Gastrocnemius medialis (tissue), 4 donors: ENCODE measurements around the gene OR2F1. TPM values are rescaled to one million over a fixed set of nuclear protein-coding genes. Genes with fewer than 3 reads are reported as not detected.

Experiments
- ATAC-seq, 2 donors: fragments of 150-250 bp; one replicate each; pipeline ENCODE4 v1.9.1; 2016
- DNase-seq, 2 donors: peaks; one replicate each; pipeline ENCODE4 v3.0.0-alpha.2; 2019
- H3K27ac ChIP-seq, 4 donors: fragments of 200-600 bp; sonication (generic); 1 replicate in 1 of 4; 2 replicates in 3 of 4; pipeline ENCODE4 v1.5.1; 2016 to 2018; ENCODE audit warnings: mild to moderate bottlenecking in 2 of 4, moderate library complexity in 1 of 4
- H3K27me3 ChIP-seq, 3 donors: fragments of 200-600 bp; sonication (generic) in 2 of 3; 1 replicate in 1 of 3; 2 replicates in 2 of 3; pipeline versions ENCODE4 v1.5.1 to v1.6.0; 2016 to 2019; ENCODE audit warnings: mild to moderate bottlenecking in 1 of 3, moderate library complexity in 1 of 3
- H3K36me3 ChIP-seq, 2 donors: fragments of 200-600 bp; sonication (generic) in 1 of 2; one replicate each; pipeline ENCODE4 v1.5.1; 2017 to 2018
- H3K4me1 ChIP-seq, 2 donors: fragments of 200-600 bp; sonication (generic) in 1 of 2; one replicate each; pipeline ENCODE4 v1.5.1; 2016 to 2017; ENCODE audit warnings: mild to moderate bottlenecking in 2 of 2
- H3K4me3 ChIP-seq, 4 donors: fragments of 200-600 bp; sonication (generic) in 3 of 4; 1 replicate in 1 of 4; 2 replicates in 3 of 4; pipeline ENCODE4 v1.5.1; 2016 to 2019; ENCODE audit warnings: mild to moderate bottlenecking in 2 of 4
- H3K9me3 ChIP-seq, 3 donors: fragments of 200-600 bp; sonication (generic) in 2 of 3; 1 replicate in 1 of 3; 2 replicates in 2 of 3; pipeline ENCODE4 v1.5.1; 2016 to 2019
- POLR2A ChIP-seq, 2 donors: fragments of 450-650 bp; IDR thresholded peaks; one replicate each; pipeline ENCODE4 v1.6.1; 2017; ENCODE audit warnings: antibody characterized with exemption in 2 of 2, mild to moderate bottlenecking in 2 of 2, moderate library complexity in 2 of 2
- in situ Hi-C, 4 donors: fragments of 200-750 bp; cut with MboI; loops; one replicate each; pipeline versions ENCODE4 v1.15.0 to v1.8.0; 2017; ENCODE audit warnings: low sequenced_read_pairs in 4 of 4
- intact Hi-C: fragments of 100-400 bp; cut with DNase I; formaldehyde crosslinking; loops from one replicate; pipeline ENCODE4 v1.15.1; 2023; ENCODE audit warnings: low total_unique reads
- total RNA-seq, 4 donors: library from RNA; depleted of rRNA; stranded (reverse); fragments of >200 nt; gene quantifications; one replicate each; pipeline versions ENCODE4 v1.1.0 to v1.2.3, GENCODE V29; 2016
- TF ChIP-seq, protein P1 (sequence below), 5 experiments: fragments of 450-650 bp in 3 of 5; fragments of 200-600 bp in 2 of 5; sonication (generic) in 2 of 5; IDR thresholded peaks in 4 of 5; conservative IDR thresholded peaks in 1 of 5; 1 replicate in 4 of 5; 2 replicates in 1 of 5; pipeline ENCODE4 v1.5.1; 2016 to 2019; ENCODE audit warnings: antibody characterized with exemption in 5 of 5, mild to moderate bottlenecking in 3 of 5, moderate library complexity in 3 of 5

The OR2F1 gene
- total RNA-seq, 4 donors from 2014 or later: not detected

DNA sequence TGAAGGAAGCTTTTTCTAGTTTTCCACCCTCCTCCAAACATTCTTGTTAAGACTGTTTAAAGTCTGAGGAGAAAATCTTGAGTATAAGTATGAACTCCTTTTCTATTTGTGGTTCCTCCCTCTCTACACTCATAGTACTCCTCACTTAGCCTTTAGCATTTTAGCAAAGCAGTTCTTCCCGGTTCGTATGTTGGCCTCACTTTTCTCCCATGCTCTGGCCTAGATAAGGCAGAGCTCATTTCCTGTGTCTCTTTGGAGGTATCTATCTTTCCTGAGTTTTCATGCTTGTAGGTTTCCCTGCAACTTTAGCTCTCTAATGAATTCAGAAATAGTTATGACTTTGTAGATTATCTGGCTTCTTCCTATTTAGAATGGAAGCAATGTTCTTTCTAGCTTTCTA lies 5.9 kb upstream of the OR2F1 start:
- TF ChIP-seq, protein P1, sequence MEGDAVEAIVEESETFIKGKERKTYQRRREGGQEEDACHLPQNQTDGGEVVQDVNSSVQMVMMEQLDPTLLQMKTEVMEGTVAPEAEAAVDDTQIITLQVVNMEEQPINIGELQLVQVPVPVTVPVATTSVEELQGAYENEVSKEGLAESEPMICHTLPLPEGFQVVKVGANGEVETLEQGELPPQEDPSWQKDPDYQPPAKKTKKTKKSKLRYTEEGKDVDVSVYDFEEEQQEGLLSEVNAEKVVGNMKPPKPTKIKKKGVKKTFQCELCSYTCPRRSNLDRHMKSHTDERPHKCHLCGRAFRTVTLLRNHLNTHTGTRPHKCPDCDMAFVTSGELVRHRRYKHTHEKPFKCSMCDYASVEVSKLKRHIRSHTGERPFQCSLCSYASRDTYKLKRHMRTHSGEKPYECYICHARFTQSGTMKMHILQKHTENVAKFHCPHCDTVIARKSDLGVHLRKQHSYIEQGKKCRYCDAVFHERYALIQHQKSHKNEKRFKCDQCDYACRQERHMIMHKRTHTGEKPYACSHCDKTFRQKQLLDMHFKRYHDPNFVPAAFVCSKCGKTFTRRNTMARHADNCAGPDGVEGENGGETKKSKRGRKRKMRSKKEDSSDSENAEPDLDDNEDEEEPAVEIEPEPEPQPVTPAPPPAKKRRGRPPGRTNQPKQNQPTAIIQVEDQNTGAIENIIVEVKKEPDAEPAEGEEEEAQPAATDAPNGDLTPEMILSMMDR (IDR thresholded peaks at IDR 0.05 in 4 of 5, conservative IDR thresholded peaks at IDR 0.05 in 1 of 5): no peak
- no peak for TF ChIP-seq POLR2A (IDR thresholded peaks at IDR 0.05)
- no peak for DNase-seq
- no peaks in the 10 kb centered on the region for H3K9me3 ChIP-seq
- H3K4me1 ChIP-seq: no peaks in the 10 kb centered on the region
- no peaks in the 10 kb centered on the region for H3K27me3 ChIP-seq
- H3K4me3 ChIP-seq: no peak overlapping the region
- no peaks in the 10 kb centered on the region for H3K36me3 ChIP-seq
- H3K27ac ChIP-seq: no peak overlapping the region
- ATAC-seq: no peak
- in situ Hi-C loops (no loop called here), intact Hi-C loops (no loop called here)

DNA sequence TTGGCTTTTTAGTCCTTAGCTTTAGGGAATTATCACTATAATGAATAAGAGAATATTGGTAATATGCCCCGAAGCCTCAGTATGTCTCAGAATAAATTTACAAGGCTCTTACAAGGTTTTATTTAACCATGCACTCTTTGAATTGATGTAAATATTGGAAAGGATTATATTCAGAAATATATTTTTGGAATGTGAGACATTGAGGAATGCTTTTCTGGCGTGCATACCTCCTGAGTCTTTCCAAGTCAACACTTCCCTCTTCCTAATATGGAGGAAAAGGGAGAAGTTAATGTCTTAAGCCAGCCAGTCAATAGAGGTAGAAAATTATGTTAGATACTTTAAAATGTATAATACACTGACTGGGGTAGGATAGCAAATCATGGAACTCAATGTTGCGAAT lies 1.2 kb upstream of the OR2F1 start:
- intact Hi-C loops: no loop called here
- no peak for TF ChIP-seq POLR2A (IDR thresholded peaks at IDR 0.05)
- TF ChIP-seq, protein P1 (IDR thresholded peaks at IDR 0.05 in 4 of 5, conservative IDR thresholded peaks at IDR 0.05 in 1 of 5): no peak
- no peak for ATAC-seq

GRCh38 chr7:143954135-143954534 lies 509 bp upstream of the OR2F1 start:
- Histone ChIP-seq H3K9me3 (no peaks in the 10 kb centered on the region), H3K36me3 (no peaks in the 10 kb centered on the region), H3K4me3 (no peak overlapping the region), H3K27me3 (no peaks in the 10 kb centered on the region), H3K27ac (no peak overlapping the region), H3K4me1 (no peaks in the 10 kb centered on the region)
- DNase-seq (no peak), ATAC-seq (no peak)
- TF ChIP-seq, protein P1 (IDR thresholded peaks at IDR 0.05 in 4 of 5, conservative IDR thresholded peaks at IDR 0.05 in 1 of 5): no peak
- TF ChIP-seq POLR2A (IDR thresholded peaks at IDR 0.05): no peak
- intact Hi-C loops (no loop called here), in situ Hi-C loops (no loop called here)

More for the DNA sequence above, 1.2 kb upstream of the OR2F1 start:
- in situ Hi-C loops: no loop called here
- no peaks in the 10 kb centered on the region for H3K4me1 ChIP-seq
- DNase-seq: no peak
- no peaks in the 10 kb centered on the region for H3K27me3 ChIP-seq
- H3K9me3 ChIP-seq: no peaks in the 10 kb centered on the region
- H3K27ac ChIP-seq: no peak overlapping the region
- no peak overlapping the region for H3K4me3 ChIP-seq
- H3K36me3 ChIP-seq: no peaks in the 10 kb centered on the region

- Histone ChIP-seq H3K36me3 (no peaks in the 10 kb centered on the region), H3K4me1 (no peaks in the 10 kb centered on the region), H3K27me3 (no peaks in the 10 kb centered on the region), H3K9me3 (no peaks in the 10 kb centered on the region), H3K27ac (no peak overlapping the region), H3K4me3 (no peak overlapping the region)
- in situ Hi-C loops: no loop called here
- TF ChIP-seq POLR2A (IDR thresholded peaks at IDR 0.05): no peak
- TF ChIP-seq, protein P1 (IDR thresholded peaks at IDR 0.05 in 4 of 5, conservative IDR thresholded peaks at IDR 0.05 in 1 of 5): no peak
- intact Hi-C loops: no loop called here
- DNase-seq (no peak), ATAC-seq (no peak)
Observed at GRCh38 chr7:143958781-143959180, 4.1 kb downstream of the OR2F1 start.
